Upper lobe of left lung (tissue), 4 donors: ENCODE data around the gene HSPB6.

ENCODE experiments used
- EP300 ChIP-seq, 4 donors: sonication (generic); formaldehyde crosslinking; IDR thresholded peaks; one replicate each; pipeline ENCODE4 v1.5.1; 2017; ENCODE audit warnings: antibody characterized with exemption in 4 of 4, control low read depth in 2 of 4
- POLR2A ChIP-seq, 4 donors: fragments of 450-650 bp; IDR thresholded peaks; one replicate each; pipeline ENCODE4 v1.5.1; 2016 to 2017; ENCODE audit warnings: antibody characterized with exemption in 4 of 4, mild to moderate bottlenecking in 2 of 4
- POLR2AphosphoS5 ChIP-seq, 2 donors: sonication (generic); formaldehyde crosslinking; IDR thresholded peaks; one replicate each; pipeline ENCODE4 v1.5.1; 2017; ENCODE audit warnings: antibody characterized with exemption in 2 of 2
- TF ChIP-seq, protein P1 (sequence below), 6 experiments: fragments of 450-650 bp in 4 of 6; fragments of 200-600 bp in 2 of 6; sonication (generic) in 2 of 6; IDR thresholded peaks; one replicate each; pipeline ENCODE4 v1.5.1; 2016 to 2019; ENCODE audit warnings: antibody characterized with exemption in 6 of 6

GRCh38 chr19:35748106-35749020 is 8.5 kb downstream of the HSPB6 start, which contains the start of gene LIN37:
- TF ChIP-seq, protein P1, sequence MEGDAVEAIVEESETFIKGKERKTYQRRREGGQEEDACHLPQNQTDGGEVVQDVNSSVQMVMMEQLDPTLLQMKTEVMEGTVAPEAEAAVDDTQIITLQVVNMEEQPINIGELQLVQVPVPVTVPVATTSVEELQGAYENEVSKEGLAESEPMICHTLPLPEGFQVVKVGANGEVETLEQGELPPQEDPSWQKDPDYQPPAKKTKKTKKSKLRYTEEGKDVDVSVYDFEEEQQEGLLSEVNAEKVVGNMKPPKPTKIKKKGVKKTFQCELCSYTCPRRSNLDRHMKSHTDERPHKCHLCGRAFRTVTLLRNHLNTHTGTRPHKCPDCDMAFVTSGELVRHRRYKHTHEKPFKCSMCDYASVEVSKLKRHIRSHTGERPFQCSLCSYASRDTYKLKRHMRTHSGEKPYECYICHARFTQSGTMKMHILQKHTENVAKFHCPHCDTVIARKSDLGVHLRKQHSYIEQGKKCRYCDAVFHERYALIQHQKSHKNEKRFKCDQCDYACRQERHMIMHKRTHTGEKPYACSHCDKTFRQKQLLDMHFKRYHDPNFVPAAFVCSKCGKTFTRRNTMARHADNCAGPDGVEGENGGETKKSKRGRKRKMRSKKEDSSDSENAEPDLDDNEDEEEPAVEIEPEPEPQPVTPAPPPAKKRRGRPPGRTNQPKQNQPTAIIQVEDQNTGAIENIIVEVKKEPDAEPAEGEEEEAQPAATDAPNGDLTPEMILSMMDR (IDR thresholded peaks at IDR 0.05), result peak in 4 of 6 experiments; percentile 23 to 62 (median 50)
- no peak for TF ChIP-seq EP300 (IDR thresholded peaks at IDR 0.05)
- TF ChIP-seq POLR2AphosphoS5 (IDR thresholded peaks at IDR 0.05), result peak; percentile 76 to 96
- peak in 3 of 4 donors; percentile 55 to 92 (median 91) for TF ChIP-seq POLR2A (IDR thresholded peaks at IDR 0.05)
